NT2/D1 (cell line): ENCODE data around the gene MLPH.

Experiments
- SUZ12 ChIP-seq: IDR thresholded peaks from 2 replicates; pipeline ENCODE4 v1.6.1; 2011; ENCODE audit not compliant: insufficient read length, insufficient read depth; ENCODE audit errors: extremely low read depth
- YY1 ChIP-seq: IDR thresholded peaks from 2 replicates; pipeline ENCODE4 v1.6.1; 2011; ENCODE audit not compliant: insufficient read length, insufficient read depth
- ZNF274 ChIP-seq: IDR thresholded peaks from 2 replicates; pipeline ENCODE4 v1.6.1; 2011; ENCODE audit warnings: mild to moderate bottlenecking, low read depth, low read length

DNA sequence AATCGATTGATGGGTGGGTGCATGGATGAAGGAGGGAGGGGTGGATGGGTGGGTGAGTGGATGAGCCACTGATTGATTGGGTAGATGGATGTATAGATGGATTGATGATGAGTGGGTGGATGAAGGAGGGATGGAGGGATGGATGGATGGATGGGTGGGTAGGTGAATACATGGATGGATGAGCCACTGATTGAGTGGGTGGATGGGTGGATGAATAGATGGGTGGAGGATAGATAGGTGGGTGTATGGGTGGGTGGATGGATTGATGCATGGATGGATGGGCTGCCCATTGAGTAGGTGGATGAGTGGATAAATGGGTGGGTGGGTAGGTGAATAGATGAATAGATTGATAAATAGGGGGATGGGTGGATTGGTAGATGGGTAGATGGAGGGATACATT, 30.9 kb downstream of the MLPH start:
- TF ChIP-seq SUZ12: no peak
- no peak for TF ChIP-seq ZNF274
- TF ChIP-seq YY1: no peak
